Loucy (cell line): Measurements from ENCODE around the gene SLC17A8.

Experiments used
- H2AFZ ChIP-seq: fragments of 200-600 bp; sonication (generic); 2 replicates; pipeline ENCODE4 v1.6.0; 2016; ENCODE audit warnings: antibody characterized with exemption, mild to moderate bottlenecking, low read length, moderate library complexity
- H3F3A ChIP-seq: fragments of 200-600 bp; 2 replicates; pipeline ENCODE4 v1.6.0; 2016; ENCODE audit warnings: antibody characterized with exemption, low read depth, mild to moderate bottlenecking
- H3K27me3 ChIP-seq: fragments of 200-600 bp; sonication (generic); 2 replicates; pipeline ENCODE4 v1.6.1; 2014; ENCODE audit warnings: low read length, mild to moderate bottlenecking; ENCODE audit not compliant: insufficient read depth, poor library complexity, severe bottlenecking
- H3K36me3 ChIP-seq: fragments of 200-600 bp; sonication (generic); 2 replicates; pipeline ENCODE4 v1.6.1; 2016; ENCODE audit warnings: low read length; ENCODE audit not compliant: insufficient read depth
- H3K4me1 ChIP-seq: fragments of 200-600 bp; sonication (generic); 2 replicates; pipeline ENCODE4 v1.5.1; 2014; ENCODE audit warnings: low read length, mild to moderate bottlenecking; ENCODE audit not compliant: insufficient read depth, poor library complexity, severe bottlenecking
- H3K4me2 ChIP-seq: fragments of 200-600 bp; sonication (generic); 2 replicates; pipeline ENCODE4 v1.6.0; 2014; ENCODE audit warnings: antibody characterized with exemption, low read length, low read depth, mild to moderate bottlenecking; ENCODE audit not compliant: poor library complexity, severe bottlenecking
- H3K4me3 ChIP-seq: fragments of 200-600 bp; sonication (generic); 2 replicates; pipeline ENCODE4 v1.5.1; 2014; ENCODE audit warnings: low read length, mild to moderate bottlenecking, mixed read lengths; ENCODE audit not compliant: poor library complexity, severe bottlenecking
- H3K79me2 ChIP-seq: fragments of 200-600 bp; sonication (generic); 2 replicates; pipeline ENCODE4 v1.6.1; 2014; ENCODE audit warnings: low read length; ENCODE audit not compliant: insufficient read depth
- H3K9ac ChIP-seq: fragments of 200-600 bp; sonication (generic); 2 replicates; pipeline ENCODE4 v1.6.0; 2014; ENCODE audit warnings: mild to moderate bottlenecking, low read depth, low read length, moderate library complexity; ENCODE audit not compliant: poor library complexity, severe bottlenecking
- H3K9me2 ChIP-seq: fragments of 200-600 bp; sonication (generic); replicated peaks from 2 replicates; pipeline ENCODE4 v1.6.1; 2016; ENCODE audit warnings: low read depth, low read length, mixed read lengths
- H3K9me3 ChIP-seq: fragments of 200-600 bp; sonication (generic); 2 replicates; pipeline ENCODE4 v1.6.1; 2014; ENCODE audit warnings: mild to moderate bottlenecking, antibody characterized with exemption, low read length, low read depth; ENCODE audit not compliant: insufficient read depth
- H4K20me1 ChIP-seq: fragments of 200-600 bp; sonication (generic); 2 replicates; pipeline ENCODE4 v1.6.0; 2014; ENCODE audit warnings: antibody characterized with exemption, low read length, mild to moderate bottlenecking; ENCODE audit not compliant: insufficient read depth, poor library complexity, severe bottlenecking
- CTCF ChIP-seq: fragments of 200-600 bp; sonication (generic); conservative IDR thresholded peaks from 2 replicates; pipeline ENCODE4 v1.5.1; 2014; ENCODE audit warnings: mild to moderate bottlenecking, antibody characterized with exemption, low read length
- EZH2phosphoT487 ChIP-seq: fragments of 200-600 bp; IDR thresholded peaks from 2 replicates; pipeline ENCODE4 v1.6.1; 2018; ENCODE audit warnings: antibody characterized with exemption, mild to moderate bottlenecking, moderate library complexity, borderline replicate concordance

Gene SLC17A8

GRCh38 chr12:100376161-100376560, 19.3 kb downstream of the SLC17A8 start:
- Histone ChIP-seq H3K4me3 (no peak overlapping the region), H3K4me1 (no peaks in the 10 kb centered on the region), H3K27me3 (no peaks in the 10 kb centered on the region), H3K79me2 (no peaks in the 10 kb centered on the region), H3K36me3 (no peaks in the 10 kb centered on the region), H3F3A (no peaks in the 10 kb centered on the region), H3K9me3 (no peaks in the 10 kb centered on the region), H3K4me2 (no peak overlapping the region), H4K20me1 (no peaks in the 10 kb centered on the region), H3K9me2 (no peaks in the 10 kb centered on the region), H2AFZ (no peak overlapping the region), H3K9ac (no peak overlapping the region)
- TF ChIP-seq EZH2phosphoT487: no peak
- TF ChIP-seq CTCF: no peak

- Histone ChIP-seq H3K9me2 (no peaks in the 10 kb centered on the region), H3K36me3 (no peaks in the 10 kb centered on the region), H4K20me1 (no peaks in the 10 kb centered on the region), H3K9me3 (no peaks in the 10 kb centered on the region), H3K9ac (no peak overlapping the region), H3K4me3 (no peak overlapping the region), H3K79me2 (no peaks in the 10 kb centered on the region), H2AFZ (no peak overlapping the region), H3K27me3 (no peaks in the 10 kb centered on the region), H3K4me2 (no peak overlapping the region), H3F3A (no peaks in the 10 kb centered on the region), H3K4me1 (no peaks in the 10 kb centered on the region)
- TF ChIP-seq CTCF: no peak
These were observed 24.5 kb downstream of the SLC17A8 start for GRCh38 chr12:100381379-100381778.

- H3K36me3 ChIP-seq: no peaks in the 10 kb centered on the region
- H3K27me3 ChIP-seq: no peaks in the 10 kb centered on the region
- no peaks in the 10 kb centered on the region for H3K79me2 ChIP-seq
- H3K9me2 ChIP-seq: no peaks in the 10 kb centered on the region
- H3K9me3 ChIP-seq: no peaks in the 10 kb centered on the region
- no peaks in the 10 kb centered on the region for H4K20me1 ChIP-seq
- H3K9ac ChIP-seq: no peak overlapping the region
- no peaks in the 10 kb centered on the region for H3F3A ChIP-seq
- H3K4me3 ChIP-seq: no peak overlapping the region
- TF ChIP-seq CTCF: no peak
- TF ChIP-seq EZH2phosphoT487: no peak
- H3K4me1 ChIP-seq: no peaks in the 10 kb centered on the region
- no peak overlapping the region for H3K4me2 ChIP-seq
- no peak overlapping the region for H2AFZ ChIP-seq
These were observed 25.5 kb downstream of the SLC17A8 start for GRCh38 chr12:100382338-100382737.
